Measurements from ENCODE around the gene NEK11. TPM values are rescaled to one million over a fixed set of nuclear protein-coding genes. Genes with fewer than 3 reads are reported as not detected.

The NEK11 gene, protein sequence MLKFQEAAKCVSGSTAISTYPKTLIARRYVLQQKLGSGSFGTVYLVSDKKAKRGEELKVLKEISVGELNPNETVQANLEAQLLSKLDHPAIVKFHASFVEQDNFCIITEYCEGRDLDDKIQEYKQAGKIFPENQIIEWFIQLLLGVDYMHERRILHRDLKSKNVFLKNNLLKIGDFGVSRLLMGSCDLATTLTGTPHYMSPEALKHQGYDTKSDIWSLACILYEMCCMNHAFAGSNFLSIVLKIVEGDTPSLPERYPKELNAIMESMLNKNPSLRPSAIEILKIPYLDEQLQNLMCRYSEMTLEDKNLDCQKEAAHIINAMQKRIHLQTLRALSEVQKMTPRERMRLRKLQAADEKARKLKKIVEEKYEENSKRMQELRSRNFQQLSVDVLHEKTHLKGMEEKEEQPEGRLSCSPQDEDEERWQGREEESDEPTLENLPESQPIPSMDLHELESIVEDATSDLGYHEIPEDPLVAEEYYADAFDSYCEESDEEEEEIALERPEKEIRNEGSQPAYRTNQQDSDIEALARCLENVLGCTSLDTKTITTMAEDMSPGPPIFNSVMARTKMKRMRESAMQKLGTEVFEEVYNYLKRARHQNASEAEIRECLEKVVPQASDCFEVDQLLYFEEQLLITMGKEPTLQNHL
- 1 to 10 TPM; 2.0 to 3.4 TPM for total RNA-seq

DNA sequence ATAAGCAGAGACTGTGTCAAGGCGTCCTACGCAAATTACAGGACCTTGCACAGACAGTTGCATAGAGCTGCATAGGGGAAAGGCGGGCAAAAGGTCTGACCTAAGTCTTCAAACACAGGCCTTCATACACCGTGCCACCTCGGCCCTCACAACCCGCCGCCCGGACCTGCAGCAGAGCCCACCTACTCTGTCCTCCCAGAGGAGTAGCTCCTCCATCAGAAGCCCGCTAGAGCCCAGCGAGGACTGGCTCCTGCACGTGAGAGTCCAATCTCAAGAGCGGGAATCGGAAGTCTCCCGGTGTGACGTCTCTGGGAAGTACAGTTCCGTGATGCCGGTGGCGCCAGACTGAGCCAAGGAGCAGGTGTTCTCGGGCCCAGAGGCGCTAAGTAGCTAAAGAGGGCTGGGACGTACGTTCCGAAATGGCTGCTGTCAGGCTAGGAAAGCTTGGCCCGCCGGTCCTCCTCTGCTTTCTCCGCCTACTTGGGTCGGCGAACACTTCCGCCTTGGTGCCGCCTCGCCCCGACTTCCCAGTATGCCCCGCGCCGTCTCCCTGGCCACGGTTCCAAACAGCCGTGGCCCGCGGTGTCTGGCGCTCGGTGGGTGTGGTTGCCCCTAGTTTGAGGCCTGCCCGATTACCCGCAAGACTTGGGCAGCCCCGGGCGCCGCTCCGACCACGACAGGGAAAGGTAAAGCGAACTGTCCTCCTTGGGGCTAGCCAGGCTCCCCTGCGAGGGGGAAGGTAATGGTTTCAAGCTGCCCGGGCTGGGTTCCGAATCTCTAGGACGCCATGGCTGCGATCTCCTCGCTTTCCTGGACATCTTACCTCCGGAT, at the start of gene NEK11, which contains the start of gene ASTE1:
NEK11 (plus strand) TSS at position 557 of the 831 bp plus-strand sequence. CDS start 2,832 bp downstream, outside the sequence.
ASTE1 (minus strand) TSS at position 505 of the 831 bp plus-strand sequence. CDS start 1,519 bp downstream, outside the sequence.

DNA sequence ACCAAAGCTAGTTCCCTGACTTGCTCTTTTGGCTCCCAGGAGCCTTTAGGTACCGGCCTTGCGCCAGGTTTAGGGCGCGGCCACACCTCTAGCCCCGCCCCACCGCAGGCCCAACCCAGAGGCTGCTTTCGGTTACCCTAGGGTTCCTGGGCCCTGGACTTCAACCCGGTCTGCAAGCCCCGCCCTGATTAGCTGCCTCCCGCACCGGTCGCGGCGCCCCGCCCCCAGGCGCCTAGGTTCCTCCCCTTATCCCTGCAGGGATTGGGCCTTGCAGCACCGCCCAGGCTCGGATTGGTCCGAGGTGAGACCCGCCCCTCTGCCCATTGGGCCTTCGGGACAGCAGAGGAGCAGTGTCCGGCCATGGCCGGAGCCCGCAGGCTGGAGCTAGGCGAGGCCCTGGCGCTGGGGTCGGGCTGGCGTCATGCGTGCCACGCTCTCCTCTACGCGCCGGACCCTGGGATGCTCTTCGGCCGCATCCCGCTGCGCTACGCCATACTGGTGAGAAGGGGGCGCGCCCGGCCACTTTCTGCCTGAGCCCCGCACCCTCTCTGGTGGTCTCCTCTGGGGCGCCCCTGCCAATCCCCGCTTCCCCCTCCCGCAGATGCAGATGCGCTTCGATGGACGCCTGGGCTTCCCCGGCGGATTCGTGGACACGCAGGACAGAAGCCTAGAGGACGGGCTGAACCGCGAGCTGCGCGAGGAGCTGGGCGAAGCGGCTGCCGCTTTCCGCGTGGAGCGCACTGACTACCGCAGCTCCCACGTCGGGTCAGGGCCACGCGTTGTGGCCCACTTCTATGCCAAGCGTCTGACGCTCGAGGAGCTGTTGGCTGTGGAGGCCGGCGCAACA, 355.0 kb downstream of the NEK11 start, which contains the start of gene NUDT16:
NUDT16 (plus strand) TSS at position 330 of the 847 bp plus-strand sequence; CDS start at position 361, 31 bp downstream.

Small RNA genes within 50 kb of the gene (small RNA-seq; reads per million reads assigned to genes)
- 0 reads per million in 2 donors for gene RNU6-726P

Other genes starting within 250 kb of the NEK11 start
- 10 to 100 TPM; 71.9 to 81.2 TPM for gene ATP2C1, start 132.8 kb upstream of the NEK11 start, total RNA-seq
- 1 to 10 TPM; 5.2 to 6.3 TPM for gene ASTE1, start 52 bp upstream of the NEK11 start, total RNA-seq

Data from melanocyte of skin (primary cell).